ENCODE results near the gene NCOA4. TPM values are rescaled to one million over a fixed set of nuclear protein-coding genes. Genes with fewer than 3 reads are reported as not detected.
"Not testable (repeated sequence)": the region's sequence is repeated elsewhere in the genome, so short reads cannot be mapped to it uniquely, and the experiment has no call there.

Gene NCOA4
- total RNA-seq, 2 experiments from 2014 or later, result 90.9 to 122 TPM

GRCh38 chr10:45972813-45973169 lies 57.6 kb downstream of the NCOA4 start:
- H3K9me3 Mint-ChIP-seq (ENCODE audit: low read depth); H3K27me3 Mint-ChIP-seq; DNase-seq: not testable (repeated sequence)
- peak overlapping the region; percentile 94 for H3K4me3 Mint-ChIP-seq
- CTCF ChIA-PET, result interaction anchor here (1.0 kb wide), 1 partner anchor 56 kb away, joined by 3 read pairs; no protein-coding TSS in a partner anchor
- H3K36me3 Mint-ChIP-seq, result peaks cover 16% of the 10 kb centered on the region
- H3K27ac Mint-ChIP-seq, result peak overlapping the region; percentile 93
- peak; percentile 16 for ATAC-seq
- H3K4me1 Mint-ChIP-seq, result peaks cover 30% of the 10 kb centered on the region

GRCh38 chr10:45972106-45972812 lies 58.2 kb downstream of the NCOA4 start, which contains the start of gene TIMM23:
TSS of gene TIMM23 (plus strand) at chr10:45972489. CDS start at chr10:45972625, 136 bp downstream.
- Mint-ChIP-seq H3K4me3 (peak within 1 kb of the TSS; percentile 94), H3K36me3 (peaks cover 14% of the 10 kb centered on the region), H3K4me1 (peaks cover 30% of the 10 kb centered on the region), H3K27ac (peak within 1 kb of the TSS; percentile 93)
- CTCF ChIA-PET, result interaction anchor here (1.0 kb wide), 1 partner anchor 56 kb away, joined by 3 read pairs; no protein-coding TSS in a partner anchor
- not testable (repeated sequence) for H3K27me3 Mint-ChIP-seq; H3K9me3 Mint-ChIP-seq (ENCODE audit: low read depth)
- DNase-seq (peak; percentile 92), ATAC-seq (peak; percentile 90)

GRCh38 chr10:45971742-45972105 lies 58.7 kb downstream of the NCOA4 start:
- peak; percentile 54 for ATAC-seq
- H3K27me3 Mint-ChIP-seq; CTCF ChIA-PET; DNase-seq; H3K9me3 Mint-ChIP-seq (ENCODE audit: low read depth): not testable (repeated sequence)
- Mint-ChIP-seq H3K4me1 (peaks cover 30% of the 10 kb centered on the region), H3K27ac (peak overlapping the region; percentile 93), H3K4me3 (peak overlapping the region; percentile 94), H3K36me3 (peaks cover 13% of the 10 kb centered on the region)

GRCh38 chr10:45971019-45971418 lies 59.4 kb downstream of the NCOA4 start:
- CTCF ChIA-PET; ATAC-seq; H3K27me3 Mint-ChIP-seq; DNase-seq; H3K9me3 Mint-ChIP-seq (ENCODE audit: low read depth); H3K27ac Mint-ChIP-seq: not testable (repeated sequence)
- Mint-ChIP-seq H3K36me3 (peaks cover 11% of the 10 kb centered on the region), H3K4me1 (peaks cover 30% of the 10 kb centered on the region), H3K4me3 (peak overlapping the region; percentile 94)

- H3K27ac Mint-ChIP-seq, result not testable (repeated sequence)
Measured at GRCh38 chr10:45962686-45963452, 67.6 kb downstream of the NCOA4 start.

GRCh38 chr10:45957928-45958327 lies 72.5 kb downstream of the NCOA4 start:
- H3K4me3 Mint-ChIP-seq; H3K27ac Mint-ChIP-seq; H3K9me3 Mint-ChIP-seq (ENCODE audit: low read depth); CTCF ChIA-PET; DNase-seq; H3K4me1 Mint-ChIP-seq; H3K27me3 Mint-ChIP-seq; H3K36me3 Mint-ChIP-seq; ATAC-seq: not testable (repeated sequence)

More at GRCh38 chr10:45962686-45963452, 67.6 kb downstream of the NCOA4 start:
- H3K9me3 Mint-ChIP-seq (ENCODE audit: low read depth); H3K36me3 Mint-ChIP-seq; H3K4me3 Mint-ChIP-seq; CTCF ChIA-PET; H3K27me3 Mint-ChIP-seq; DNase-seq; H3K4me1 Mint-ChIP-seq; ATAC-seq: not testable (repeated sequence)

- CTCF ChIA-PET; ATAC-seq; H3K27me3 Mint-ChIP-seq; DNase-seq; H3K36me3 Mint-ChIP-seq; H3K9me3 Mint-ChIP-seq (ENCODE audit: low read depth); H3K4me3 Mint-ChIP-seq; H3K27ac Mint-ChIP-seq; H3K4me1 Mint-ChIP-seq: not testable (repeated sequence)
Measured at GRCh38 chr10:45956634-45957033, 73.8 kb downstream of the NCOA4 start.

Other genes starting within 250 kb of the NCOA4 start
- gene AGAP4, start 183.1 kb downstream of the NCOA4 start, total RNA-seq, result 10 to 100 TPM; 20.7 to 22.0 TPM
- 10 to 100 TPM; 56.0 to 73.9 TPM for gene TIMM23, start 58.1 kb downstream of the NCOA4 start, total RNA-seq
- gene MSMB, start 15.6 kb upstream of the NCOA4 start, total RNA-seq, result not detected